NB4 (cell line): ENCODE data around the gene RANBP1.

Experiments used
- DNase-seq: peaks from one replicate; pipeline ENCODE4 v3.0.0; 2010; ENCODE audit warnings: low read depth
- H3K4me3 ChIP-seq: one replicate; pipeline ENCODE4 v1.5.1; 2011; ENCODE audit warnings: mild to moderate bottlenecking, low read depth, low read length, moderate library complexity
- CTCF ChIP-seq: IDR thresholded peaks from one replicate; pipeline ENCODE4 v1.5.1; 2012; ENCODE audit warnings: low read depth, low read length
- MAX ChIP-seq: IDR thresholded peaks from 2 replicates; pipeline ENCODE4 v1.6.1; 2011; ENCODE audit warnings: low read depth, low read length
- MYC ChIP-seq: IDR thresholded peaks from 2 replicates; pipeline ENCODE4 v1.6.1; 2011; ENCODE audit warnings: low read depth, low read length
- POLR2A ChIP-seq: IDR thresholded peaks from 2 replicates; pipeline ENCODE4 v1.6.1; 2011; ENCODE audit warnings: mild to moderate bottlenecking; ENCODE audit not compliant: insufficient read length; ENCODE audit errors: extremely low read depth

The RANBP1 gene

GRCh38 chr22:20099099-20099711, 16.7 kb upstream of the RANBP1 start:
- no peak for DNase-seq
- no peak overlapping the region for H3K4me3 ChIP-seq
- TF ChIP-seq POLR2A: no peak
- no peak for TF ChIP-seq CTCF
- no peak for TF ChIP-seq MYC
- TF ChIP-seq MAX: no peak

- TF ChIP-seq CTCF (no peak), MAX (no peak), MYC (no peak), POLR2A (no peak)
- H3K4me3 ChIP-seq: no peak overlapping the region
- DNase-seq: no peak
Measured at GRCh38 chr22:20101638-20102037, 14.3 kb upstream of the RANBP1 start.

GRCh38 chr22:20102203-20102780, 13.6 kb upstream of the RANBP1 start:
- TF ChIP-seq CTCF (no peak), MAX (no peak), POLR2A (no peak), MYC (no peak)
- DNase-seq: no peak
- no peak overlapping the region for H3K4me3 ChIP-seq

GRCh38 chr22:20105456-20106204, 10.3 kb upstream of the RANBP1 start:
- no peak for DNase-seq
- no peak overlapping the region for H3K4me3 ChIP-seq
- TF ChIP-seq MAX (no peak), MYC (no peak), CTCF (no peak), POLR2A (no peak)

- no peak overlapping the region for H3K4me3 ChIP-seq
- DNase-seq: no peak
- no peak for TF ChIP-seq CTCF
Measured at GRCh38 chr22:20106205-20106848, 9.6 kb upstream of the RANBP1 start.
